Esophagus squamous epithelium (tissue), 4 donors: Measurements from ENCODE around the gene PLA2G12A.

Experiments used
- CTCF ChIP-seq, 6 experiments: fragments of 450-650 bp in 4 of 6; fragments of 200-600 bp in 2 of 6; sonication (generic) in 2 of 6; IDR thresholded peaks; one replicate each; pipeline ENCODE4 v1.5.1; 2016 to 2019; ENCODE audit warnings: antibody characterized with exemption in 6 of 6, mild to moderate bottlenecking in 4 of 6, moderate library complexity in 4 of 6
- POLR2A ChIP-seq, 4 donors: fragments of 450-650 bp; IDR thresholded peaks; one replicate each; pipeline ENCODE4 v1.6.1; 2017; ENCODE audit warnings: antibody characterized with exemption in 4 of 4, mild to moderate bottlenecking in 4 of 4, moderate library complexity in 3 of 4

GRCh38 chr4:109723110-109723509, 6.8 kb downstream of the PLA2G12A start:
- TF ChIP-seq CTCF (IDR thresholded peaks at IDR 0.05) (no peak), POLR2A (IDR thresholded peaks at IDR 0.05) (no peak)
